Breast epithelium (tissue), 4 donors: Measurements from ENCODE around the gene CCM2L. TPM values are rescaled to one million over a fixed set of nuclear protein-coding genes. Genes with fewer than 3 reads are reported as not detected.
A peak's percentile ranks its signal among the peaks of the same experiment; 100 is the strongest.

Source experiments
- DNase-seq, 2 donors: peaks; one replicate each; pipeline ENCODE4 v3.0.0-alpha.2; 2019; ENCODE audit warnings: low spot score in 2 of 2
- H3K27ac ChIP-seq, 2 donors: fragments of 200-600 bp; sonication (generic) in 1 of 2; one replicate each; pipeline ENCODE4 v1.5.1; 2016 to 2019; ENCODE audit warnings: mild to moderate bottlenecking in 1 of 2
- H3K27me3 ChIP-seq, 2 donors: fragments of 200-600 bp; sonication (generic) in 1 of 2; one replicate each; pipeline versions ENCODE4 v1.5.1 to v1.6.0; 2017 to 2019; ENCODE audit warnings: control low read depth in 1 of 2, mild to moderate bottlenecking in 1 of 2
- H3K36me3 ChIP-seq: fragments of 200-600 bp; one replicate; pipeline ENCODE4 v1.5.1; 2019
- H3K4me1 ChIP-seq, 2 donors: fragments of 200-600 bp; sonication (generic); one replicate each; pipeline ENCODE4 v1.5.1; 2016 to 2019; ENCODE audit warnings: control low read depth in 1 of 2
- H3K4me3 ChIP-seq, 3 donors: fragments of 200-600 bp; sonication (generic); 1 replicate in 2 of 3; 2 replicates in 1 of 3; pipeline ENCODE4 v1.5.1; 2016 to 2019; ENCODE audit warnings: mild to moderate bottlenecking in 3 of 3, moderate library complexity in 2 of 3
- H3K9me3 ChIP-seq, 2 donors: fragments of 200-600 bp; sonication (generic) in 1 of 2; one replicate each; pipeline ENCODE4 v1.5.1; 2016 to 2019; ENCODE audit warnings: control low read depth in 1 of 2
- CTCF ChIP-seq, 3 donors: fragments of 450-650 bp; IDR thresholded peaks; one replicate each; pipeline ENCODE4 v1.5.1; 2016 to 2017; ENCODE audit warnings: antibody characterized with exemption in 3 of 3, mild to moderate bottlenecking in 3 of 3, moderate library complexity in 3 of 3
- POLR2A ChIP-seq: fragments of 450-650 bp; IDR thresholded peaks from one replicate; pipeline ENCODE4 v1.6.1; 2016; ENCODE audit warnings: antibody characterized with exemption, mild to moderate bottlenecking, moderate library complexity
- POLR2AphosphoS5 ChIP-seq, 3 donors: sonication (generic); formaldehyde crosslinking; IDR thresholded peaks; one replicate each; pipeline ENCODE4 v1.6.1; 2017; ENCODE audit warnings: antibody characterized with exemption in 3 of 3
- intact Hi-C: fragments of 100-400 bp; cut with DNase I; formaldehyde crosslinking; loops from one replicate; pipeline ENCODE4 v1.15.1; 2023; ENCODE audit warnings: low total_unique reads
- total RNA-seq, 3 donors: library from RNA; depleted of rRNA; stranded (reverse); fragments of >200 nt; gene quantifications; one replicate each; pipeline ENCODE4 v1.1.0, GENCODE V29; 2016

Gene CCM2L
- total RNA-seq, 3 donors from 2014 or later = 2.8 to 9.2 (median 4.6) TPM

GRCh38 chr20:32050851-32051556 lies 40.8 kb downstream of the CCM2L start:
- TF ChIP-seq POLR2AphosphoS5 (IDR thresholded peaks at IDR 0.05) = no peak
- TF ChIP-seq CTCF (IDR thresholded peaks at IDR 0.05) = no peak
- TF ChIP-seq POLR2A = no peak
- Histone ChIP-seq H3K36me3 (no peaks in the 10 kb centered on the region), H3K9me3 (no peaks in the 10 kb centered on the region), H3K4me1 (no peaks in the 10 kb centered on the region), H3K27me3 (peaks cover 3 to 43% of the 10 kb centered on the region in 2 donors), H3K27ac (no peak overlapping the region), H3K4me3 (peak overlapping the region in 1 of 3 donors; percentile 15)
- intact Hi-C loops = no loop called here
- DNase-seq = no peak

GRCh38 chr20:32051720-32052089 lies 41.5 kb downstream of the CCM2L start:
- H3K36me3 ChIP-seq = no peaks in the 10 kb centered on the region
- DNase-seq = no peak
- no peaks in the 10 kb centered on the region for H3K9me3 ChIP-seq
- peak overlapping the region; percentile 18 to 60 (median 52) for H3K4me3 ChIP-seq
- no peak overlapping the region for H3K27ac ChIP-seq
- H3K27me3 ChIP-seq = peaks cover 3 to 43% of the 10 kb centered on the region in 2 donors
- no peaks in the 10 kb centered on the region for H3K4me1 ChIP-seq
- TF ChIP-seq CTCF (IDR thresholded peaks at IDR 0.05) = no peak
- no peak for TF ChIP-seq POLR2A
- intact Hi-C loops = no loop called here

- H3K9me3 ChIP-seq = no peaks in the 10 kb centered on the region
- TF ChIP-seq CTCF (IDR thresholded peaks at IDR 0.05) (no peak), POLR2AphosphoS5 (IDR thresholded peaks at IDR 0.05) (no peak), POLR2A (no peak)
- H3K36me3 ChIP-seq = no peaks in the 10 kb centered on the region
- no peak for DNase-seq
- H3K4me3 ChIP-seq = peak within 1 kb of the TSS; percentile 18 to 60 (median 52)
- no peak within 1 kb of the TSS for H3K27ac ChIP-seq
- H3K4me1 ChIP-seq = no peaks in the 10 kb centered on the region
- peaks cover 3 to 49% of the 10 kb centered on the region in 2 donors for H3K27me3 ChIP-seq
- intact Hi-C loops = no loop called here
Measured at GRCh38 chr20:32052090-32052777, 42.0 kb downstream of the CCM2L start, which contains the start of gene HCK. Gene HCK, plus strand, starts transcription at chr20:32052242.

- Histone ChIP-seq H3K27ac (no peak overlapping the region), H3K9me3 (no peaks in the 10 kb centered on the region), H3K4me3 (peak overlapping the region; percentile 18 to 60 (median 52)), H3K36me3 (no peaks in the 10 kb centered on the region), H3K27me3 (peaks cover 3 to 55% of the 10 kb centered on the region in 2 donors), H3K4me1 (no peaks in the 10 kb centered on the region)
- no peak for TF ChIP-seq CTCF (IDR thresholded peaks at IDR 0.05)
- TF ChIP-seq POLR2A = no peak
- TF ChIP-seq POLR2AphosphoS5 (IDR thresholded peaks at IDR 0.05) = no peak
- DNase-seq = no peak
- intact Hi-C loops = no loop called here
Measured at GRCh38 chr20:32052778-32053362, 42.6 kb downstream of the CCM2L start.

- no peak for TF ChIP-seq POLR2AphosphoS5 (IDR thresholded peaks at IDR 0.05)
- no peak for TF ChIP-seq POLR2A
- H3K4me3 ChIP-seq = no peak overlapping the region
- no peaks in the 10 kb centered on the region for H3K4me1 ChIP-seq
- H3K27me3 ChIP-seq = peaks cover 3 to 57% of the 10 kb centered on the region in 2 donors
- intact Hi-C loops = no loop called here
- no peak for DNase-seq
- no peak overlapping the region for H3K27ac ChIP-seq
- no peaks in the 10 kb centered on the region for H3K36me3 ChIP-seq
- no peaks in the 10 kb centered on the region for H3K9me3 ChIP-seq
Measured at GRCh38 chr20:32053648-32054047, 43.4 kb downstream of the CCM2L start.
